Sigmoid colon (tissue), 7 donors: ENCODE measurements around the gene FITM1. TPM values are rescaled to one million over a fixed set of nuclear protein-coding genes. Genes with fewer than 3 reads are reported as not detected.

Source experiments
- DNase-seq: peaks from one replicate; pipeline ENCODE4 v3.0.0-alpha.2; 2019
- H3K27ac ChIP-seq, 4 donors: fragments of 200-600 bp; sonication (generic); one replicate each; pipeline ENCODE4 v1.5.1; 2016 to 2019; ENCODE audit warnings: mild to moderate bottlenecking in 1 of 4
- H3K27me3 ChIP-seq, 3 donors: fragments of 200-600 bp; sonication (generic); one replicate each; pipeline ENCODE4 v1.5.1; 2019; ENCODE audit warnings: mild to moderate bottlenecking in 1 of 3
- H3K36me3 ChIP-seq, 4 donors: fragments of 200-600 bp; sonication (generic); one replicate each; pipeline ENCODE4 v1.5.1; 2016 to 2019
- H3K4me1 ChIP-seq, 4 donors: fragments of 200-600 bp; sonication (generic); one replicate each; pipeline ENCODE4 v1.5.1; 2017 to 2019
- H3K4me3 ChIP-seq, 4 donors: fragments of 200-600 bp; sonication (generic); one replicate each; pipeline ENCODE4 v1.5.1; 2017 to 2019; ENCODE audit warnings: mild to moderate bottlenecking in 2 of 4, moderate library complexity in 1 of 4
- H3K9me3 ChIP-seq, 4 donors: fragments of 200-600 bp in 3 of 4; sonication (generic) in 3 of 4; one replicate each; pipeline versions ENCODE4 v1.5.1 to v1.6.1; 2013 to 2019
- EP300 ChIP-seq, 4 donors: sonication (generic); formaldehyde crosslinking; IDR thresholded peaks; one replicate each; pipeline ENCODE4 v1.6.1; 2017; ENCODE audit warnings: antibody characterized with exemption in 4 of 4
- POLR2A ChIP-seq, 2 donors: fragments of 450-650 bp; IDR thresholded peaks; one replicate each; pipeline ENCODE4 v1.6.1; 2016; ENCODE audit warnings: antibody characterized with exemption in 2 of 2, mild to moderate bottlenecking in 2 of 2, moderate library complexity in 2 of 2
- POLR2AphosphoS5 ChIP-seq, 4 donors: sonication (generic); formaldehyde crosslinking; IDR thresholded peaks; one replicate each; pipeline ENCODE4 v1.6.1; 2017; ENCODE audit warnings: antibody characterized with exemption in 4 of 4
- WGBS, 2 donors: extraction: QIAGEN DNeasy Blood & Tissue Kit; methylation state at CpG; one replicate each; pipeline ENCODE4 v1.1.7; 2013; 5-methylcytosine and 5-hydroxymethylcytosine counted together
- intact Hi-C: fragments of 100-400 bp; cut with DNase I; formaldehyde crosslinking; loops from one replicate; pipeline ENCODE4 v1.15.1; 2023
- polyA plus RNA-seq, 3 donors: library from polyadenylated mRNA; stranded (reverse); fragments of 200-250 nt; gene quantifications; one replicate each; pipeline ENCODE4 v1.2.3, GENCODE V29; 2013
- total RNA-seq, 4 donors: library from RNA; depleted of rRNA; stranded (reverse); fragments of >200 nt; gene quantifications; one replicate each; pipeline ENCODE4 v1.1.0, GENCODE V29; 2016
- TF ChIP-seq, protein P1 (sequence below), 4 experiments: fragments of 450-650 bp in 3 of 4; fragments of 200-600 bp in 1 of 4; IDR thresholded peaks; one replicate each; pipeline ENCODE4 v1.5.1; 2016 to 2019; ENCODE audit warnings: antibody characterized with exemption in 4 of 4, mild to moderate bottlenecking in 3 of 4, moderate library complexity in 2 of 4
- donor health status: healthy with polysubstance abuse.
- donor health status: Bipolar disorder and iron deficiency.
- donor health status: healthy.

The FITM1 gene
- total and polyA plus RNA-seq, 7 donors: 0.33 to 1.8 TPM; not detected in 5

DNA sequence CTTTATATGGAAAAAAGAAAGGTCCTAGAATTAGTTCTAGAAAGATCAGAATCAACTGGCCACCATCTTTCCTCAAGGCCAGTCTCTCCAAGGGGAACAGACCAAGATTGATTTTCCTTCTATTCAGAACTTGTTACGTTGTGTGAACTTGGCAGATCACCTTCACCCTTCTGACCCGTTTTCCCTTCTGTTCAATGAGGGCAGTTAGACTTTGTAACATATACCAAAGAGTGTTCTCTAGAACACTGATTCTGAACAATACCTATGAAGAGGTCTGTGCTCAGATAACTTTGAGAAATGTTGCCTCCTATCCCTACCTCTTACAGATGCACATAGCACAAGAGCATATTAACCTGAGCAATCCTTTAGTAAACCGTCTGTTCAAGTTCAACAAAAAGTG, 47.0 kb upstream of the FITM1 start:
- Histone ChIP-seq H3K4me3 (no peak overlapping the region), H3K27me3 (no peaks in the 10 kb centered on the region), H3K36me3 (no peaks in the 10 kb centered on the region), H3K9me3 (no peaks in the 10 kb centered on the region), H3K27ac (no peak overlapping the region), H3K4me1 (peaks cover 0 to 13% (median 2%) of the 10 kb centered on the region in 4 donors)
- no peak for DNase-seq
- intact Hi-C loops: no loop called here
- WGBS, 2 donors: 88 to 91% methylated on average over 3 of the region's 3 CpGs
- no peak for TF ChIP-seq POLR2A (IDR thresholded peaks at IDR 0.05)
- TF ChIP-seq, protein P1, sequence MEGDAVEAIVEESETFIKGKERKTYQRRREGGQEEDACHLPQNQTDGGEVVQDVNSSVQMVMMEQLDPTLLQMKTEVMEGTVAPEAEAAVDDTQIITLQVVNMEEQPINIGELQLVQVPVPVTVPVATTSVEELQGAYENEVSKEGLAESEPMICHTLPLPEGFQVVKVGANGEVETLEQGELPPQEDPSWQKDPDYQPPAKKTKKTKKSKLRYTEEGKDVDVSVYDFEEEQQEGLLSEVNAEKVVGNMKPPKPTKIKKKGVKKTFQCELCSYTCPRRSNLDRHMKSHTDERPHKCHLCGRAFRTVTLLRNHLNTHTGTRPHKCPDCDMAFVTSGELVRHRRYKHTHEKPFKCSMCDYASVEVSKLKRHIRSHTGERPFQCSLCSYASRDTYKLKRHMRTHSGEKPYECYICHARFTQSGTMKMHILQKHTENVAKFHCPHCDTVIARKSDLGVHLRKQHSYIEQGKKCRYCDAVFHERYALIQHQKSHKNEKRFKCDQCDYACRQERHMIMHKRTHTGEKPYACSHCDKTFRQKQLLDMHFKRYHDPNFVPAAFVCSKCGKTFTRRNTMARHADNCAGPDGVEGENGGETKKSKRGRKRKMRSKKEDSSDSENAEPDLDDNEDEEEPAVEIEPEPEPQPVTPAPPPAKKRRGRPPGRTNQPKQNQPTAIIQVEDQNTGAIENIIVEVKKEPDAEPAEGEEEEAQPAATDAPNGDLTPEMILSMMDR (IDR thresholded peaks at IDR 0.05): no peak
- TF ChIP-seq POLR2AphosphoS5 (IDR thresholded peaks at IDR 0.05): no peak
- TF ChIP-seq EP300 (IDR thresholded peaks at IDR 0.05): no peak

DNA sequence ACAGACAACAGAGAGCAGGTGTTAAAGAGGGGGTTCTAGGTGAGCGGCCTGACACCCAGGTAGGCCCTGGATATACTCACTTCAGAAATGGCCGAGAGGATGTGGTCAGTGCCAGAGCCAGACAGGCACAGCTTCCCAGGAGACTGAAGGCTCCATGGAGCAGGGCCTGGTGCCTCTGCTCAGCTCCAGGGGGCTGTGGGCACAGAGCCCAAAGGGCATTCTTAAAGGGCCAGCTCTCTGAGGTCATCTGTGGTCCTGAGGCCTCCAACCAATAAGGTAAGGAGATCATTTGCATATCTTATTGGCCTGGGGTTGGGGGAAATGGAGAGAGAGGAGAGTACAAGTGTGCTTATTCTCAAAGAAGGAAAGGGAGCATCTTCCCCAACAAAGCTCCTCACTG, 46.0 kb upstream of the FITM1 start:
- TF ChIP-seq EP300 (IDR thresholded peaks at IDR 0.05): no peak
- intact Hi-C loops: no loop called here
- Histone ChIP-seq H3K27ac (no peak overlapping the region), H3K36me3 (no peaks in the 10 kb centered on the region), H3K4me3 (no peak overlapping the region), H3K9me3 (no peaks in the 10 kb centered on the region), H3K4me1 (peaks cover 0 to 13% (median 2%) of the 10 kb centered on the region in 4 donors), H3K27me3 (no peaks in the 10 kb centered on the region)
- DNase-seq: no peak
- WGBS, 2 donors: 96 to 98% methylated on average over 2 of the region's 2 CpGs

DNA sequence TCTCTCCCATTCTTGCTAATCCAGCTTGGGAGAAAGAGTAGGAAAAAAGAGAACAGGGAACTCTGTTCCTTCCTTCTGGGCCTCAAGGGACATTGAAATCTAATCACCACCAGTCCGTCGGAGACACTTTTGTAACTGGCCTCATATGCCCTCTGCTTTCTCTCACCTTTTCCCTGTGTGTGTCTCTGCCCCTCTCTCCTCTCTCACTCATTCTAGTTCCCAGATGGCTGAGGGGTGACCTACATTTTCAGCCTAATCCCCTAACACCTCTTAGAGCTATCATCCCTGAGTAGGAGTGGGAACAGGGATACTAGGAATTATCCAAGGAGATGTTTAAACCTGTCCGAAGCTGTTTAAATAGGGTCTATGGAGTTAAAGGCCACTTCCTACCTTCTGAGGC, 45.2 kb upstream of the FITM1 start:
- WGBS, 2 donors: 93 to 95% methylated on average over 3 of the region's 3 CpGs
- Histone ChIP-seq H3K36me3 (no peaks in the 10 kb centered on the region), H3K27ac (no peak overlapping the region), H3K9me3 (no peaks in the 10 kb centered on the region), H3K4me3 (no peak overlapping the region), H3K27me3 (no peaks in the 10 kb centered on the region), H3K4me1 (peaks cover 0 to 13% (median 2%) of the 10 kb centered on the region in 4 donors)
- TF ChIP-seq EP300 (IDR thresholded peaks at IDR 0.05): no peak
- TF ChIP-seq POLR2A (IDR thresholded peaks at IDR 0.05): no peak
- no peak for TF ChIP-seq POLR2AphosphoS5 (IDR thresholded peaks at IDR 0.05)
- no peak for DNase-seq
- intact Hi-C loops: no loop called here

DNA sequence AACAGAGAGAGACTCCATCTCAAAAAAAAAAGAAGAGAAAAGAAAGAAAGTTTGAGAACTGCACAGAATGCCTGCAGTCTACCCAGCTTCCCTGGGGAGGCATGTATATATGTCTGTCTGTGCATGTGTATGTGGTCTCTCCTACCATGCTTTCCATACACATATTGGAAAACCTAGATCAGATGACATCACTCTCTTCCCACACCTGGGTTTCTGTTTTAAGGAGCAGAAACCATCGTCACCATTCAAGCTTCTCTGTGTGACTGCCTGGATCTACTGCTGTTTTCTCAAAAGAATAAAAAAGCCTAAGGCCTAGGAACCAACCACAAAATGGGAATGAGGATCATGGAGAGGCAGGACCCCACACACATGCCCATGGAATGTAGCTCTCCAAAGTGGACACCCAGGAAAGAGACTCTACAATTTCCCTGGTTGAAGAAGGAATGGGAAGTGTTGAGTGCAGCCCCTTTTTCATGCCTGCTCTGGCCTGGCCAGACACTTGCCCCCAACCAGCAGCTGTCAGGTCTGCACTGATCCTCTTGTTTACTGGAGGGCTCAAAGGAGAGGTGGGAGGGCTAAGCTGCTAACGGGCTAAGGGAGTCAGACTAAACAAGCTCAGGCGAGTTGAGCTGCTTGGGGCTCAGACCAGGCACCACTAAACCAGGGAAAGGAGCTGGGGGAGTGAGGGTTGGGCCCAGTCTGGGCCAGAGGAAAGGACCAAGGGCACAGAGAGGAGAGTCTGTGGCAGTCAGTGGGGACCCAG, 44.1 kb upstream of the FITM1 start:
- H3K27ac ChIP-seq: no peak overlapping the region
- WGBS, 2 donors: 82 to 87% methylated on average over 3 of the region's 3 CpGs
- peaks cover 0 to 5% (median 2%) of the 10 kb centered on the region in 4 donors for H3K4me1 ChIP-seq
- no peaks in the 10 kb centered on the region for H3K27me3 ChIP-seq
- DNase-seq: no peak
- intact Hi-C loops: no loop called here
- TF ChIP-seq POLR2AphosphoS5 (IDR thresholded peaks at IDR 0.05): no peak
- no peak for TF ChIP-seq POLR2A (IDR thresholded peaks at IDR 0.05)
- TF ChIP-seq, protein P1 (IDR thresholded peaks at IDR 0.05): no peak
- TF ChIP-seq EP300 (IDR thresholded peaks at IDR 0.05): no peak
- H3K4me3 ChIP-seq: no peak overlapping the region
- H3K36me3 ChIP-seq: no peaks in the 10 kb centered on the region
- no peaks in the 10 kb centered on the region for H3K9me3 ChIP-seq

DNA sequence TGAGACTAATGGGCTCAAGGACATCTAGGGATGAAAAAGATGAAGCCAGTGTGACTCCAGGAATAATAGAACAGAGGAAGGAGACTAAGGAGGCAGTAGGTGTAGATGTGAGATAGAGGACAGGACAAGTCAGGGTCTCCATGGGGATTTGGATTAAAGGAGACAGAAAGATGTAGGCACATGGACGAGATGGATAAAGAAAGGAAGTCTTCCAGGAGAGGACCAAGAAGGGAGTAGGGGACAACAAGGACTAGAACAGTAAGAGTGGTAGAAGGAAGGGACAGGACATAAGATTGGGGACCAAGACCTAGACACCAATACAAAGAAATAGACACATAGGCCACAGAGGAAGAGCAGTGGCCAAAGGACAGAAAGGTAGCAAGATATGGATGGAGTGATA, 43.5 kb upstream of the FITM1 start:
- intact Hi-C loops: no loop called here
- H3K9me3 ChIP-seq: no peaks in the 10 kb centered on the region

More for the DNA sequence above, 43.5 kb upstream of the FITM1 start:
- Histone ChIP-seq H3K4me1 (no peaks in the 10 kb centered on the region), H3K36me3 (no peaks in the 10 kb centered on the region), H3K4me3 (no peak overlapping the region), H3K27ac (no peak overlapping the region), H3K27me3 (no peaks in the 10 kb centered on the region)
- WGBS, 2 donors: 81 to 88% methylated on average over 1 of the region's 1 CpG
- no peak for DNase-seq
- TF ChIP-seq POLR2AphosphoS5 (IDR thresholded peaks at IDR 0.05) (no peak), EP300 (IDR thresholded peaks at IDR 0.05) (no peak), POLR2A (IDR thresholded peaks at IDR 0.05) (no peak)
- TF ChIP-seq, protein P1 (IDR thresholded peaks at IDR 0.05): no peak
